HUDEP-2 (cell line): ENCODE results near the gene MSANTD2.

ENCODE experiments used
- DNase-seq, 76 experiments: peaks; one replicate each; lab custom pipeline; 2025; ENCODE audit not compliant: unreplicated experiment in 76 of 76; lab: John Stamatoyannopoulos, UW

The MSANTD2 gene

GRCh38 chr11:124800226-124800929 is at the start of gene MSANTD2:
Gene MSANTD2 (minus strand): TSS chr11:124800406. CDS start chr11:124800380, 26 bp downstream.
- DNase-seq, result peak in 51 of 76 experiments; percentile 3 to 72 (median 41)

- DNase-seq, result no peak
Measured at GRCh38 chr11:124846070-124846673, 46.0 kb upstream of the MSANTD2 start.

- DNase-seq, result no peak
Measured at GRCh38 chr11:124844664-124845079, 44.5 kb upstream of the MSANTD2 start.

- no peak for DNase-seq
Measured at GRCh38 chr11:124843616-124843910, 43.4 kb upstream of the MSANTD2 start.

GRCh38 chr11:124842305-124842704 is 42.1 kb upstream of the MSANTD2 start:
- DNase-seq, result no peak

GRCh38 chr11:124841840-124842239 is 41.6 kb upstream of the MSANTD2 start:
- no peak for DNase-seq

- no peak for DNase-seq
Measured at GRCh38 chr11:124841201-124841600, 41.0 kb upstream of the MSANTD2 start.

GRCh38 chr11:124840666-124841065 is 40.5 kb upstream of the MSANTD2 start:
- no peak for DNase-seq

GRCh38 chr11:124839972-124840621 is 39.9 kb upstream of the MSANTD2 start:
- DNase-seq, result no peak

- DNase-seq, result no peak
Measured at GRCh38 chr11:124839128-124839971, 39.1 kb upstream of the MSANTD2 start.

GRCh38 chr11:124838805-124839127 is 38.6 kb upstream of the MSANTD2 start:
- no peak for DNase-seq

GRCh38 chr11:124837491-124837856 is 37.3 kb upstream of the MSANTD2 start:
- DNase-seq, result peak in 46 of 76 experiments; percentile 3 to 71 (median 32)

GRCh38 chr11:124835918-124836317 is 35.7 kb upstream of the MSANTD2 start:
- DNase-seq, result no peak

GRCh38 chr11:124834526-124835180 is 34.4 kb upstream of the MSANTD2 start:
- DNase-seq, result no peak

- DNase-seq, result no peak
Measured at GRCh38 chr11:124832571-124832970, 32.4 kb upstream of the MSANTD2 start.

- DNase-seq, result no peak
Measured at GRCh38 chr11:124831897-124832296, 31.7 kb upstream of the MSANTD2 start.

GRCh38 chr11:124830749-124831148 is 30.5 kb upstream of the MSANTD2 start:
- DNase-seq, result no peak

- no peak for DNase-seq
Measured at GRCh38 chr11:124829986-124830385, 29.8 kb upstream of the MSANTD2 start.

GRCh38 chr11:124825876-124826275 is 25.7 kb upstream of the MSANTD2 start:
- no peak for DNase-seq

GRCh38 chr11:124823512-124824376 is 23.5 kb upstream of the MSANTD2 start:
- DNase-seq, result no peak
